ENCODE data around the gene FKTN.

Gene FKTN

GRCh38 chr9:105670775-105671174 is 112.8 kb downstream of the FKTN start:
- TF ChIP-seq CTCF (IDR thresholded peaks at IDR 0.05; ENCODE audit: low read depth, low read length) = no peak
- DNase-seq (ENCODE audit: extremely low read depth, low read depth) = no peak

- no peak for DNase-seq (ENCODE audit: extremely low read depth, low read depth)
- no peak for TF ChIP-seq CTCF (IDR thresholded peaks at IDR 0.05; ENCODE audit: low read depth, low read length)
Observed at GRCh38 chr9:105672711-105673234, 114.8 kb downstream of the FKTN start.

GRCh38 chr9:105673850-105674387 is 116.0 kb downstream of the FKTN start:
- DNase-seq (ENCODE audit: extremely low read depth, low read depth) = no peak
- no peak for TF ChIP-seq CTCF (IDR thresholded peaks at IDR 0.05; ENCODE audit: low read depth, low read length)

- DNase-seq (ENCODE audit: extremely low read depth, low read depth) = no peak
- no peak for TF ChIP-seq CTCF (IDR thresholded peaks at IDR 0.05; ENCODE audit: low read depth, low read length)
Observed at GRCh38 chr9:105676351-105676923, 118.5 kb downstream of the FKTN start.

GRCh38 chr9:105678163-105678562 is 120.2 kb downstream of the FKTN start:
- no peak for DNase-seq (ENCODE audit: extremely low read depth, low read depth)
- TF ChIP-seq CTCF (IDR thresholded peaks at IDR 0.05; ENCODE audit: low read depth, low read length) = no peak

- no peak for TF ChIP-seq CTCF (IDR thresholded peaks at IDR 0.05; ENCODE audit: low read depth, low read length)
- no peak for DNase-seq (ENCODE audit: extremely low read depth, low read depth)
Observed at GRCh38 chr9:105678781-105679180, 120.8 kb downstream of the FKTN start.

GRCh38 chr9:105679257-105680022 is 121.5 kb downstream of the FKTN start:
- no peak for DNase-seq (ENCODE audit: extremely low read depth, low read depth)
- TF ChIP-seq CTCF (IDR thresholded peaks at IDR 0.05; ENCODE audit: low read depth, low read length) = no peak

Measured in AG09319 (cell line).